GM23338 (cell line): Measurements from ENCODE around the gene PPP2R5C. TPM values are rescaled to one million over a fixed set of nuclear protein-coding genes. Genes with fewer than 3 reads are reported as not detected.

Source experiments
- ATAC-seq: fragments of 200-7000 bp; cut with Tn5 transposase; 3 replicates; pipeline ENCODE4 v1.9.1; 2020
- DNase-seq: peaks from one replicate; pipeline ENCODE4 v3.0.0-alpha.2; 2015; ENCODE audit warnings: low spot score
- H2AFZ ChIP-seq: fragments of 200-600 bp; sonication (generic); 2 replicates; pipeline ENCODE4 v1.8.0; 2016; ENCODE audit warnings: antibody characterized with exemption, mild to moderate bottlenecking, moderate library complexity
- H3F3A ChIP-seq: fragments of 200-600 bp; sonication (generic); replicated peaks from 2 replicates; pipeline ENCODE4 v1.8.0; 2017; ENCODE audit warnings: antibody characterized with exemption, mixed run types, low read depth
- H3K27ac ChIP-seq: fragments of 200-600 bp; sonication (generic); 2 replicates; pipeline ENCODE4 v1.6.1; 2016; ENCODE audit warnings: low read depth
- H3K27me3 ChIP-seq: fragments of 200-600 bp; sonication (generic); 2 replicates; pipeline ENCODE4 v1.8.0; 2016; ENCODE audit warnings: mild to moderate bottlenecking, mixed run types, moderate library complexity; ENCODE audit not compliant: insufficient read depth
- H3K36me3 ChIP-seq: fragments of 200-600 bp; sonication (generic); 2 replicates; pipeline ENCODE4 v1.8.0; 2016; ENCODE audit warnings: mild to moderate bottlenecking; ENCODE audit not compliant: insufficient read depth
- H3K4me1 ChIP-seq: fragments of 200-600 bp; sonication (generic); 2 replicates; pipeline ENCODE4 v1.8.0; 2016; ENCODE audit warnings: mild to moderate bottlenecking, moderate library complexity; ENCODE audit not compliant: insufficient read depth
- H3K4me2 ChIP-seq: fragments of 200-600 bp; sonication (generic); 2 replicates; pipeline ENCODE4 v1.7.1; 2017; ENCODE audit warnings: mixed run types
- H3K4me3 ChIP-seq: fragments of 200-600 bp; sonication (generic); 2 replicates; pipeline ENCODE4 v1.6.1; 2016; ENCODE audit warnings: mixed run types
- H3K79me2 ChIP-seq: fragments of 200-600 bp; sonication (generic); replicated peaks from 2 replicates; pipeline ENCODE4 v1.8.0; 2017; ENCODE audit warnings: mild to moderate bottlenecking; ENCODE audit not compliant: insufficient read depth
- H3K9me2 ChIP-seq: fragments of 200-600 bp; sonication (generic); 2 replicates; pipeline ENCODE4 v1.8.0; 2017; ENCODE audit not compliant: insufficient read depth
- H4K20me1 ChIP-seq: fragments of 200-600 bp; sonication (generic); replicated peaks from 2 replicates; pipeline ENCODE4 v1.8.0; 2017; ENCODE audit warnings: mild to moderate bottlenecking; ENCODE audit not compliant: insufficient read depth
- H3K27ac Mint-ChIP-seq: 2 replicates; pipeline ENCODE4 v1.8.0; 2020; ENCODE audit warnings: inconsistent platforms, mild to moderate bottlenecking, moderate library complexity, mixed read lengths
- H3K27me3 Mint-ChIP-seq: 3 replicates; pipeline ENCODE4 v1.8.0; 2022; ENCODE audit warnings: low read depth, mild to moderate bottlenecking, moderate library complexity, mixed read lengths, inconsistent platforms; ENCODE audit not compliant: insufficient read depth, poor library complexity
- H3K36me3 Mint-ChIP-seq: 3 replicates; pipeline ENCODE4 v1.8.0; 2021; ENCODE audit warnings: low read depth, mild to moderate bottlenecking, inconsistent platforms, moderate library complexity, mixed read lengths
- H3K4me1 Mint-ChIP-seq: 3 replicates; pipeline ENCODE4 v1.8.0; 2020; ENCODE audit warnings: mild to moderate bottlenecking, inconsistent platforms, mixed read lengths
- H3K4me3 Mint-ChIP-seq: 3 replicates; pipeline ENCODE4 v1.8.0; 2021; ENCODE audit warnings: moderate library complexity, mild to moderate bottlenecking, inconsistent platforms, mixed read lengths
- H3K9me3 Mint-ChIP-seq: 3 replicates; pipeline ENCODE4 v1.8.0; 2020; ENCODE audit warnings: moderate library complexity, mild to moderate bottlenecking, inconsistent platforms, mixed read lengths
- CREB1 ChIP-seq: fragments of 250-450 bp; sonication (Bioruptor Pico); IDR thresholded peaks from 2 replicates; pipeline ENCODE4 v1.5.0; 2020; ENCODE audit warnings: low read depth, mild to moderate bottlenecking, moderate library complexity
- EZH2 ChIP-seq: fragments of 200-600 bp; sonication (generic); IDR thresholded peaks from one replicate; pipeline ENCODE4 v1.8.0; 2017; ENCODE audit warnings: antibody characterized with exemption, mild to moderate bottlenecking, low read depth; ENCODE audit not compliant: unreplicated experiment
- EZH2phosphoT487 ChIP-seq: fragments of 200-600 bp; sonication (generic); IDR thresholded peaks from one replicate; pipeline ENCODE4 v1.8.1; 2018; ENCODE audit warnings: antibody characterized with exemption; ENCODE audit not compliant: unreplicated experiment
- JUNB ChIP-seq: IDR thresholded peaks from one replicate; pipeline ENCODE4 v1.6.1; 2016; ENCODE audit warnings: antibody characterized with exemption; ENCODE audit not compliant: unreplicated experiment
- NANOG ChIP-seq: IDR thresholded peaks from 2 replicates; pipeline ENCODE4 v1.6.1; 2016; ENCODE audit warnings: antibody characterized with exemption, borderline replicate concordance
- STAT1 ChIP-seq: IDR thresholded peaks from one replicate; pipeline ENCODE4 v1.6.1; 2016; ENCODE audit warnings: antibody characterized with exemption; ENCODE audit not compliant: unreplicated experiment
- ZNF114 ChIP-seq: fragments of 250-450 bp; sonication (Bioruptor Pico); IDR thresholded peaks from 2 replicates; pipeline ENCODE4 v1.5.0; 2020; ENCODE audit warnings: mild to moderate bottlenecking, moderate library complexity
- ZNF331 ChIP-seq: fragments of 250-450 bp; sonication (Bioruptor Pico); IDR thresholded peaks from 2 replicates; pipeline ENCODE4 v1.5.0; 2020; ENCODE audit warnings: low read depth, mild to moderate bottlenecking, moderate library complexity
- polyA plus RNA-seq: library from polyadenylated mRNA; unstranded; fragments of >200 nt; fragmentation: Nextera tagmentation; extraction: Ambion mirVana; gene quantifications from 2 replicates; pipeline ENCODE4 v1.2.1, GENCODE V29; 2016
- total RNA-seq: library from RNA; depleted of rRNA; stranded (reverse); fragments of >200 nt; shearing (Covaris generic); gene quantifications from 2 replicates; pipeline ENCODE4 v1.2.3, GENCODE V29; 2014
- TF ChIP-seq, protein P1 (sequence below), 2 experiments: fragments of 200-600 bp in 1 of 2; sonication (generic) in 1 of 2; conservative IDR thresholded peaks; 2 replicates each; pipeline versions ENCODE4 v1.5.1 to v1.6.1; 2016 to 2017; ENCODE audit warnings: antibody characterized with exemption in 2 of 2, low read depth in 2 of 2, mild to moderate bottlenecking in 2 of 2, moderate library complexity in 1 of 2
- TF ChIP-seq, protein P2 (sequence below): IDR thresholded peaks from 2 replicates; pipeline ENCODE4 v1.6.1; 2016; ENCODE audit warnings: antibody characterized with exemption

PPP2R5C gene
- total and polyA plus RNA-seq, 2 experiments from 2014 or later: 75.4 to 79.7 TPM

DNA sequence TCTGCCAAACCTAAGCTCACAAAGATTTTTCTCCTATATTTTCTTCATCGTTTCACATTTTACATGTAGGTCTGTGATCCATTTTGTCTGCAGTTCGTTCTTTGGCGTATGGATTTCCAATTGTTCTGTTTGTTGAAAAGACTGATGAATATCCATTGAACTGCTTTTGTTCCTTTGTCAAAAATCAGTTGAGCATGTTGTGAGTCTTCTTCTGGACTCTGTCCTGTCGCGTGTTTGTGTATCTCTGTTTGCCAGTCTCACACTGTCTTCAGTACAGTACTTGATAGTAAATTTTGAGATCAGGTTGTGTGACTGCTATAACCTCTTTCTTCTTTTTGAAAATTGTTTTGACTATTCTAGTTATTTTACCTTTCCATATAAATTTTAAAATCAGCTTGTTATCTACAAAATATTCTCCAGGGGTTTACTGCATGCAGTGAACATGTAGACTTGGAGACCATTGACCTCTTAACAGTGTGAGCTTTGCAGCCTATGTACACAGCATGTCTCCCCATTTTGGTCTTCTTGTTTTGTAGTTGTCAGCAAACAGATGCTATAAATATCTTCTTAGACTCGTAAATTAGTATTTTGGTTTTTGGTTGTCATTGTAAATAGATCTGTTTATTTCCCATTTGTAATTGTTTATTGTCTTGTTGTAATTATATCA lies 108.9 kb downstream of the PPP2R5C start:
- ATAC-seq: no peak
- Histone ChIP-seq H2AFZ (no peak overlapping the region), H3K4me2 (no peak overlapping the region), H3K4me1 (no peaks in the 10 kb centered on the region), H3K4me3 (no peak overlapping the region), H3K79me2 (peaks cover 45% of the 10 kb centered on the region), H3F3A (no peaks in the 10 kb centered on the region), H3K9me2 (no peaks in the 10 kb centered on the region), H3K27me3 (no peaks in the 10 kb centered on the region), H3K36me3 (no peaks in the 10 kb centered on the region), H3K27ac (no peak overlapping the region), H4K20me1 (peaks cover 28% of the 10 kb centered on the region)
- Mint-ChIP-seq H3K9me3 (no peaks in the 10 kb centered on the region), H3K4me1 (no peaks in the 10 kb centered on the region), H3K36me3 (no peaks in the 10 kb centered on the region), H3K4me3 (no peak overlapping the region), H3K27ac (no peak overlapping the region), H3K27me3 (peaks cover 2% of the 10 kb centered on the region)
- no peak for DNase-seq
- TF ChIP-seq, protein P1, sequence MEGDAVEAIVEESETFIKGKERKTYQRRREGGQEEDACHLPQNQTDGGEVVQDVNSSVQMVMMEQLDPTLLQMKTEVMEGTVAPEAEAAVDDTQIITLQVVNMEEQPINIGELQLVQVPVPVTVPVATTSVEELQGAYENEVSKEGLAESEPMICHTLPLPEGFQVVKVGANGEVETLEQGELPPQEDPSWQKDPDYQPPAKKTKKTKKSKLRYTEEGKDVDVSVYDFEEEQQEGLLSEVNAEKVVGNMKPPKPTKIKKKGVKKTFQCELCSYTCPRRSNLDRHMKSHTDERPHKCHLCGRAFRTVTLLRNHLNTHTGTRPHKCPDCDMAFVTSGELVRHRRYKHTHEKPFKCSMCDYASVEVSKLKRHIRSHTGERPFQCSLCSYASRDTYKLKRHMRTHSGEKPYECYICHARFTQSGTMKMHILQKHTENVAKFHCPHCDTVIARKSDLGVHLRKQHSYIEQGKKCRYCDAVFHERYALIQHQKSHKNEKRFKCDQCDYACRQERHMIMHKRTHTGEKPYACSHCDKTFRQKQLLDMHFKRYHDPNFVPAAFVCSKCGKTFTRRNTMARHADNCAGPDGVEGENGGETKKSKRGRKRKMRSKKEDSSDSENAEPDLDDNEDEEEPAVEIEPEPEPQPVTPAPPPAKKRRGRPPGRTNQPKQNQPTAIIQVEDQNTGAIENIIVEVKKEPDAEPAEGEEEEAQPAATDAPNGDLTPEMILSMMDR (conservative IDR thresholded peaks at IDR 0.05; ENCODE audit: low read depth in 2 of 2): no peak
- TF ChIP-seq JUNB: no peak
- no peak for TF ChIP-seq NANOG
- TF ChIP-seq ZNF331 (CRISPR knock-in tag): no peak
- TF ChIP-seq EZH2phosphoT487: no peak
- no peak for TF ChIP-seq CREB1 (CRISPR knock-in tag)
- TF ChIP-seq, protein P2, sequence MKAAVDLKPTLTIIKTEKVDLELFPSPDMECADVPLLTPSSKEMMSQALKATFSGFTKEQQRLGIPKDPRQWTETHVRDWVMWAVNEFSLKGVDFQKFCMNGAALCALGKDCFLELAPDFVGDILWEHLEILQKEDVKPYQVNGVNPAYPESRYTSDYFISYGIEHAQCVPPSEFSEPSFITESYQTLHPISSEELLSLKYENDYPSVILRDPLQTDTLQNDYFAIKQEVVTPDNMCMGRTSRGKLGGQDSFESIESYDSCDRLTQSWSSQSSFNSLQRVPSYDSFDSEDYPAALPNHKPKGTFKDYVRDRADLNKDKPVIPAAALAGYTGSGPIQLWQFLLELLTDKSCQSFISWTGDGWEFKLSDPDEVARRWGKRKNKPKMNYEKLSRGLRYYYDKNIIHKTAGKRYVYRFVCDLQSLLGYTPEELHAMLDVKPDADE: no peak
- no peak for TF ChIP-seq STAT1

DNA sequence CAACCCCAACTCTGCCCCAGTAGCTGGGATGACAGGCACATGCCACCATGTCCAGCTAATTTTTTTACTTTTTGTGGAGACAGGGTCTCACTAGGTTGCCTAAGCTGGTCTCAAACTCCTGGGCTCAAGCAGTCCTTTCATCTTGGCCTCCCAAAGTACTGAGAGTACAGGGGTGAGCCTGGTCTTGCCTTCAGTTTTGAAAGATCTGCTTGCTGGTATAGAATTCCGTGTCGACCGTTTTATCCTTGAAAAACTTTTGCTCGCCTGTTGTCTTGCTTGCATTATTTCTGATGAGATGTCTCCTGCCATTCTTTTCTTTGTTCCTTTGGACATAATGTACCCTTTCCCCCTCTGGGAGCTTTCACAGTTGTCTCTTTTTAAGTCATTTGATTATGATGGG lies 110.8 kb downstream of the PPP2R5C start:
- Mint-ChIP-seq H3K4me3 (no peak overlapping the region), H3K27ac (no peak overlapping the region), H3K27me3 (peaks cover 2% of the 10 kb centered on the region), H3K4me1 (no peaks in the 10 kb centered on the region), H3K36me3 (no peaks in the 10 kb centered on the region), H3K9me3 (no peaks in the 10 kb centered on the region)
- no peak overlapping the region for H3K27ac ChIP-seq
- no peaks in the 10 kb centered on the region for H3F3A ChIP-seq
- no peaks in the 10 kb centered on the region for H3K27me3 ChIP-seq
- no peak for DNase-seq
- no peak overlapping the region for H3K4me3 ChIP-seq
- TF ChIP-seq EZH2: no peak
- TF ChIP-seq, protein P2: no peak
- no peak for TF ChIP-seq STAT1
- TF ChIP-seq ZNF331 (CRISPR knock-in tag): no peak
- TF ChIP-seq EZH2phosphoT487: no peak
- no peak for TF ChIP-seq ZNF114
- no peak for ATAC-seq
- no peak overlapping the region for H3K4me2 ChIP-seq
- no peaks in the 10 kb centered on the region for H3K4me1 ChIP-seq
- no peak overlapping the region for H2AFZ ChIP-seq
- H3K9me2 ChIP-seq: no peaks in the 10 kb centered on the region
- peaks cover 35% of the 10 kb centered on the region for H4K20me1 ChIP-seq
- H3K79me2 ChIP-seq: peaks cover 45% of the 10 kb centered on the region
- no peaks in the 10 kb centered on the region for H3K36me3 ChIP-seq
